PFSK-1 (cell line): ENCODE measurements around the gene ATP8B1.

Experiments
- FOXP2 ChIP-seq: optimal IDR thresholded peaks from 2 replicates; pipeline ENCODE3; 2011; ENCODE audit warnings: borderline replicate concordance, control low read depth, inconsistent platforms; ENCODE audit not compliant: insufficient read depth; ENCODE audit errors: extremely low read length, extremely low read depth
- POLR2AphosphoS5 ChIP-seq: IDR thresholded peaks from 2 replicates; pipeline ENCODE4 v1.6.1; 2012; ENCODE audit warnings: low read depth, mild to moderate bottlenecking, control low read depth, low read length, moderate library complexity
- REST ChIP-seq, 2 experiments: IDR thresholded peaks; 2 replicates each; pipeline versions ENCODE4 v1.6.1 to v1.8.0; 2011 to 2012; ENCODE audit warnings: low read depth in 2 of 2, low read length in 2 of 2, control low read depth in 1 of 2, inconsistent platforms in 1 of 2, mild to moderate bottlenecking in 1 of 2, moderate library complexity in 1 of 2; ENCODE audit not compliant: insufficient read depth in 1 of 2
- SIN3A ChIP-seq: IDR thresholded peaks from 2 replicates; pipeline ENCODE4 v1.6.1; 2012; ENCODE audit warnings: mild to moderate bottlenecking, low read length, moderate library complexity, borderline replicate concordance; ENCODE audit not compliant: insufficient read depth
- TAF1 ChIP-seq: IDR thresholded peaks from 2 replicates; pipeline ENCODE4 v1.6.1; 2012; ENCODE audit warnings: low read length, control low read depth, borderline replicate concordance; ENCODE audit not compliant: insufficient read depth

The ATP8B1 gene

GRCh38 chr18:57841568-57841967, 38.5 kb upstream of the ATP8B1 start:
- TF ChIP-seq POLR2AphosphoS5, result no peak
- no peak for TF ChIP-seq REST (IDR thresholded peaks at IDR 0.05; ENCODE audit: insufficient read depth in 1 of 2, low read depth in 2 of 2, low read length in 2 of 2)
- no peak for TF ChIP-seq TAF1
- TF ChIP-seq SIN3A, result no peak
- TF ChIP-seq FOXP2, result no peak

GRCh38 chr18:57839942-57840381, 36.8 kb upstream of the ATP8B1 start:
- TF ChIP-seq POLR2AphosphoS5, result no peak

GRCh38 chr18:57837917-57838548, 34.9 kb upstream of the ATP8B1 start:
- no peak for TF ChIP-seq POLR2AphosphoS5
- TF ChIP-seq REST (IDR thresholded peaks at IDR 0.05; ENCODE audit: insufficient read depth in 1 of 2, low read depth in 2 of 2, low read length in 2 of 2), result no peak
- no peak for TF ChIP-seq SIN3A
- no peak for TF ChIP-seq TAF1
- TF ChIP-seq FOXP2, result no peak

GRCh38 chr18:57836557-57836956, 33.4 kb upstream of the ATP8B1 start:
- TF ChIP-seq FOXP2 (no peak), REST (IDR thresholded peaks at IDR 0.05; ENCODE audit: insufficient read depth in 1 of 2, low read depth in 2 of 2, low read length in 2 of 2) (no peak), SIN3A (no peak), POLR2AphosphoS5 (no peak), TAF1 (no peak)

- TF ChIP-seq FOXP2, result no peak
These were observed 32.8 kb upstream of the ATP8B1 start for GRCh38 chr18:57835904-57836303.

- TF ChIP-seq POLR2AphosphoS5, result no peak
- no peak for TF ChIP-seq REST (IDR thresholded peaks at IDR 0.05; ENCODE audit: insufficient read depth in 1 of 2, low read depth in 2 of 2, low read length in 2 of 2)
- TF ChIP-seq TAF1, result no peak
- TF ChIP-seq FOXP2, result no peak
These were observed 31.5 kb upstream of the ATP8B1 start for GRCh38 chr18:57834616-57835015.
